ENCODE data around the gene HOXA3. TPM values are rescaled to one million over a fixed set of nuclear protein-coding genes. Genes with fewer than 3 reads are reported as not detected.

HOXA3 gene
- total RNA-seq, 2 donors from 2014 or later = 0.68 to 0.74 TPM

- no peak for DNase-seq
- ATAC-seq = no peak
- intact Hi-C loops (cut with DNase I) = no loop called here
These were observed 11.1 kb downstream of the HOXA3 start for GRCh38 chr7:27141137-27141922.

GRCh38 chr7:27140126-27140857 lies 12.1 kb downstream of the HOXA3 start:
- ATAC-seq (no peak), DNase-seq (no peak)
- intact Hi-C loops (cut with DNase I) = no loop called here

GRCh38 chr7:27139334-27140125 lies 12.9 kb downstream of the HOXA3 start:
- DNase-seq = no peak
- ATAC-seq = no peak
- intact Hi-C loops (cut with DNase I) = no loop called here

- intact Hi-C loops (cut with DNase I) = no loop called here
- DNase-seq (no peak), ATAC-seq (no peak)
These were observed 13.4 kb downstream of the HOXA3 start for GRCh38 chr7:27138985-27139333.

DNA sequence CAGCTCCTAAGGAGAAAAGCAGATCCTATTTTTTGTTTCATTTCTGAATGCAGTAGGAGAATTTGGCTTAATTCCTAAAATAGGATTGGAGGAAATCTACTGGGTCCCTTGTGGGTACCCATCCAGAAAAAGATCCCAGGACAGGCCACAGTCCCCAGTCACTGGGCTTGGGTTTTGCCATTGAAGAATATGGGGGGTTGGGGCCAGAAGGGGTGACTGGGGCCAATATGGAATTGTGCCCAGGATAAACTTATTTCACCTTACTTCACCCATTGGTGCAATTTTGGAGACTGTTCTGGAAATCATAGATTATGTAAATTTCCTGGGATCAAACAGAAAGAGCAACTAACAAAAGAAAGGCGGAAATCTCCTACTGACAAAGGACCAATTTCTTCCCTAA lies 13.9 kb downstream of the HOXA3 start:
- DNase-seq = no peak
- no peak for ATAC-seq
- intact Hi-C loops (cut with DNase I) = no loop called here

- ATAC-seq = no peak
- DNase-seq = no peak
- intact Hi-C loops (cut with DNase I) = no loop called here
These were observed 14.6 kb downstream of the HOXA3 start for GRCh38 chr7:27137640-27138315.

DNA sequence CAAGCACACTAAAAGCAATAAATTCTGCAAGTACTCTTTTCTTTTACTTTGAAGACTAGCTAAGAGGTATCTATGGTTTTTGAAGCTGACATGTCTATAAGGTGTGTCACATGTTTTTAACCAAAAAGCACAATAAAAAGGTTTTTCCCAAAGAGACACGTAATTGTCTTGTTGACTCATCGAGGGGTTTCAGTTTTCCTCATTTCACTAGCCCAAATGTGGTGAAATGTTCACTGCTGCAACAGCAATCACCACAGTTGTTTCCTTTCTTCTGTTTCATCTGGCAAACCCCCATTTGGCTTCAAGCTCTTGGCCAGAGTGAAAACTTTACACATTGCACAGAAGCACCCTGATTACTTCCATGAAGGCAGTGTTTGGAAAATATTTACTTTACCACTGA lies 18.0 kb downstream of the HOXA3 start:
- ATAC-seq (no peak), DNase-seq (no peak)
- intact Hi-C loops (cut with DNase I) = no loop called here

GRCh38 chr7:27133409-27134231 lies 18.8 kb downstream of the HOXA3 start:
- no peak for ATAC-seq

GRCh38 chr7:27132978-27133377 lies 19.4 kb downstream of the HOXA3 start:
- no peak for DNase-seq
- no peak for ATAC-seq
- intact Hi-C loops (cut with DNase I) = no loop called here

More at GRCh38 chr7:27133409-27134231, 18.8 kb downstream of the HOXA3 start:
- intact Hi-C loops (cut with DNase I) = no loop called here
- DNase-seq = no peak

- no peak for ATAC-seq
- intact Hi-C loops (cut with DNase I) = no loop called here
- no peak for DNase-seq
These were observed 20.2 kb downstream of the HOXA3 start for GRCh38 chr7:27132214-27132613.

DNA sequence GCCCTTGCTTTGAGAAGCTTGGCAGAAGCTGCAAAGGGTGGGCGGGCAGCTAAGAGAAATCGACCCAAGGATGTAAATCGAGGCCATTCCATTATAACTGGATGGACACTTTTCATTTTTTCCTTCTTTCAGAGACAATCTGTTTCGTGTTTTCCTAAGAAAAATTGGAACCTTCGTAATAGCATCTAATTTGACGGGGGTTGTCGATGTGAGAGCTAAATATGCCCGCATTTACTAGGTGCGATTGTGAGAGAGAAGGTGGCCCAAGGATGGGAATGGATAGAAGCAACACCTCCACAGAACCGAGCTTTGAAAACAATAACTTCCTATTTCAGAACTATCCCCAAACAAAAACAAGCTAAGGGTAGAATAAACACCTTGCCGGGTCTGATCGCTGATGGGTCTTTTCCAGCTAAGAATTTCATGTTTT lies 21.0 kb downstream of the HOXA3 start:
- DNase-seq (no peak), ATAC-seq (no peak)
- intact Hi-C loops (cut with DNase I) = no loop called here

DNA sequence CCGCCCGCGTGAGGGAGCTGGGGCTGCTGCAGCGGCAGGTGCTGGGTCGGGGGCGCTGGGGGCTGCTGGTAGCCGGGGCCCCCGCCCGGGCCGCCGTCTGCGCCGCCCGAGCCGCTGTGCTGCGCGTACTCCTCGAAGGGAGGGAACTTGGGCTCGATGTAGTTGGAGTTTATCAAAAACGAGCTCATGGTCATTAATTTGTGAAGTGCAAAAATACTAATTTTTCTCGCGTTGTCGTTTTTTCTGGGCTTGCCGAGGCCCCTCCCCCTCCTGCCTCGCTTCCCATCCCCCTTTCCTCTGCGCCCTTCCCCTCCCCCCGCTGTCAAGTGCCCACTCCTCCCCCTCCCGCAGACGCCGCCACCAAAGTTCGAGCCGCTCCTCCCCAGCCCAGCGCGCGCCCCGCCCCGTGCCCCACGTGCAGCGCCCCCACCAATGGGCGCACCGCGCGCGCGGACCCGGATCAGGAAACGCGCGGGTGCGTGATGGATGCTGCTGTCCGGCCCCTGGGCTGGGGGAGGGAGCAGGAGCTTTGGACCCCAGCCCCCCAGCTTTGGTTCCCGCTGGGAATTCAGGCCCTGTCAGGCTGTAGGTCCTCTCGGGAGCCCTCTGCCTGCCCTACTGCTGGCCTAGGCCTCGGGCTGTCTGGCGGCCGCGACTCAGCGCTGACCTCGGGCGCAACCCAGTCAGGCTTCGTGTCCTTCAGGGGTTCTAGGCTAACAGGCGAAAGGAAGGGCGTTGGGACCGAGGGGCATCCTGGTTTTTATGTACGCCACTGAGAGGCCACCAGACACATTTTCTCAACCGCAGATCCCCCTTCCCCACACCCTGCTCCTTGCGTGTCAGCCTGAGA lies 21.6 kb downstream of the HOXA3 start, which contains the start of gene HOXA4:
HOXA4 (minus strand) TSS at position 218 of the 850 bp plus-strand sequence; CDS start at position 194, 24 bp downstream.
- ATAC-seq (peak; percentile 96), DNase-seq (peak; percentile 86)
- intact Hi-C loops (cut with DNase I) = no loop called here

DNA sequence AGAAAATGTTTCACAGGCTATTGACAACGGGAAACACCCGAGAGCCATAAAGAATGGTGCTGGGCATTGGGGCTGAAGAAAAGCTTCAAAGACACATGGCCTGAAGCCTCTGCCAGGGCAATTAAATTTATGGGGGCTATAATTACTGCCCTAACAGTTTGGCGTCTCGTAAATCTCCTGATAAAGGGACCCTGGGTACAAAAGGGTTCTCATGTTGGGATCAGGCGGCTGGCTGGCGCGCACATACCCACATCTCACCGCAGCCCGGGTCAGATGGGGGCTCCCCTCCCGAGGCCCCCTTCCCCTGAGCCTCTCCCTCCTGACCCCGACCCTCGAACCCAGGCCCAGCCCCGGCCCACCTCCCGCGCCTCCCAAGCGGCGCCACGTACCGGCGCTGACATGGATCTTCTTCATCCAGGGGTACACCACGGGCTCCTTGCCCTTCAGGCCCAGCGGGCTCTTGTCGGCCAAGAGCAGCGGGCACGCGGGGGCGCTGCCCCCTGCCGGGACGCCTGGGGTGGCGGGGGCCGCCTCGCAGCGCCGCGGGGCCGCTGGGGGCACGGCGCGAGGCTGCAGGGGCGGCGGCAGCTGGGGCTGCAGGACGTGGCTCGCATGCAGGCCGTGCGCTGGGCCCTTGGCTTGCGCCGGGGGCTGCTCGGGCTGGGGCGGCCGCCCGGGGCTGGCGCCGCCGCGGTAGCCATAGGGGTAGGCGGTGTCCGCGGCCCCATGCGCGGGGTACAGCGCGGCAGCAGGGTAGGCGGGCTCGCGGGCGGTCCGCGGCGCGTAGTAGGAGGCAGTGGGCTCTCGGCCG lies 22.4 kb downstream of the HOXA3 start:
- intact Hi-C loops (cut with DNase I) = no loop called here
- DNase-seq = no peak
- peak; percentile 38 for ATAC-seq

GRCh38 chr7:27128776-27129728 lies 23.3 kb downstream of the HOXA3 start:
- no peak for ATAC-seq
- intact Hi-C loops (cut with DNase I) = no loop called here
- no peak for DNase-seq

DNA sequence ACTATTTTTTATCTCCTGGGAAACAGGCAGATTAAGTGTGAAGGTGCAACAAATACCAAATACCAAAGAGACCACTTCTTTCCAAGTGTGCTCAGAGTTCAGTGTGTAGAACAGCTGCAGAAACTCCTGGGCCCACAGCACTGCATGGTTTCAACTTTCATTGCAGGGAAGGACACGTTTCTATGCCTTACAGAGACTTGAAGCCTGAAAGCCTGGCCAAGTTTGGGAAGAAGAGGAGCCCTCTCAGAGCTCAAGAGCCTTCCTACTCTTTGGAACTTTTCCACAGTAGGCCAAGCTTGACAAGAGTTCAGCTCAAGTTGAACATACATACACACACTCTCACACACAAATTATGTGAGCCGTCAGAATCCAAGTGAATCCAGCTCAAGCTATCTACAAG lies 24.3 kb downstream of the HOXA3 start:
- intact Hi-C loops (cut with DNase I) = no loop called here
- ATAC-seq = no peak
- no peak for DNase-seq

All from left cardiac atrium (tissue), 4 donors.